Sigmoid colon (tissue), 4 donors: ENCODE data around the gene CBLN2.

Experiments used
- EP300 ChIP-seq, 4 donors: sonication (generic); formaldehyde crosslinking; IDR thresholded peaks; one replicate each; pipeline ENCODE4 v1.6.1; 2017; ENCODE audit warnings: antibody characterized with exemption in 4 of 4
- POLR2A ChIP-seq, 2 donors: fragments of 450-650 bp; IDR thresholded peaks; one replicate each; pipeline ENCODE4 v1.6.1; 2016; ENCODE audit warnings: antibody characterized with exemption in 2 of 2, mild to moderate bottlenecking in 2 of 2, moderate library complexity in 2 of 2
- POLR2AphosphoS5 ChIP-seq, 4 donors: sonication (generic); formaldehyde crosslinking; IDR thresholded peaks; one replicate each; pipeline ENCODE4 v1.6.1; 2017; ENCODE audit warnings: antibody characterized with exemption in 4 of 4
- TF ChIP-seq, protein P1 (sequence below), 4 experiments: fragments of 450-650 bp in 3 of 4; fragments of 200-600 bp in 1 of 4; IDR thresholded peaks; one replicate each; pipeline ENCODE4 v1.5.1; 2016 to 2019; ENCODE audit warnings: antibody characterized with exemption in 4 of 4, mild to moderate bottlenecking in 3 of 4, moderate library complexity in 2 of 4

DNA sequence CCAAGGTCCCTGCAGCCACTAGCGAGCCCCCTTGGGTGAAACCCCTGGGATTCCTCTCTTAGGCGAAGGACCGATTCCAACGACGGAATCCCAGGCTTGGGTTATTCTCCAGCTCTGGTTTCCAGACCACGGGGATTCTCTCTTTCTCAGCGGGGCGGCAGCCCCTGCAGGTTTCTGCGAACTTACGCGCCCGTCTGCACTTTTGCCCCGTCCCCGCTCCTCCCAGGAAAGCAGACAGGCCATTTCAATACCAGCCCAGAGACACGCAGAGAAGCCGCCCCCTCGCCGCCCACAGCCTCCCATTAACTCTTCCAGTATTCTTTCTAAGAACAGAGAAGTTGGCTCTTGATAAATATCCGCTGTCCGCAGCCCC is 1.2 kb downstream of the CBLN2 start:
- TF ChIP-seq, protein P1, sequence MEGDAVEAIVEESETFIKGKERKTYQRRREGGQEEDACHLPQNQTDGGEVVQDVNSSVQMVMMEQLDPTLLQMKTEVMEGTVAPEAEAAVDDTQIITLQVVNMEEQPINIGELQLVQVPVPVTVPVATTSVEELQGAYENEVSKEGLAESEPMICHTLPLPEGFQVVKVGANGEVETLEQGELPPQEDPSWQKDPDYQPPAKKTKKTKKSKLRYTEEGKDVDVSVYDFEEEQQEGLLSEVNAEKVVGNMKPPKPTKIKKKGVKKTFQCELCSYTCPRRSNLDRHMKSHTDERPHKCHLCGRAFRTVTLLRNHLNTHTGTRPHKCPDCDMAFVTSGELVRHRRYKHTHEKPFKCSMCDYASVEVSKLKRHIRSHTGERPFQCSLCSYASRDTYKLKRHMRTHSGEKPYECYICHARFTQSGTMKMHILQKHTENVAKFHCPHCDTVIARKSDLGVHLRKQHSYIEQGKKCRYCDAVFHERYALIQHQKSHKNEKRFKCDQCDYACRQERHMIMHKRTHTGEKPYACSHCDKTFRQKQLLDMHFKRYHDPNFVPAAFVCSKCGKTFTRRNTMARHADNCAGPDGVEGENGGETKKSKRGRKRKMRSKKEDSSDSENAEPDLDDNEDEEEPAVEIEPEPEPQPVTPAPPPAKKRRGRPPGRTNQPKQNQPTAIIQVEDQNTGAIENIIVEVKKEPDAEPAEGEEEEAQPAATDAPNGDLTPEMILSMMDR (IDR thresholded peaks at IDR 0.05): no peak
- TF ChIP-seq POLR2A (IDR thresholded peaks at IDR 0.05) (no peak), POLR2AphosphoS5 (IDR thresholded peaks at IDR 0.05) (no peak), EP300 (IDR thresholded peaks at IDR 0.05) (no peak)
